ENCODE results near the gene CTIF. TPM values are rescaled to one million over a fixed set of nuclear protein-coding genes. Genes with fewer than 3 reads are reported as not detected.
A peak's percentile ranks its signal among the peaks of the same experiment; 100 is the strongest.
"Not testable (repeated sequence)": the region's sequence is repeated elsewhere in the genome, so short reads cannot be mapped to it uniquely, and the experiment has no call there.

The CTIF gene
- total RNA-seq, 1 donor from 2014 or later, result 48.5 TPM

GRCh38 chr18:48867978-48868377 is 329.1 kb downstream of the CTIF start:
- H3K4me1 Mint-ChIP-seq (ENCODE audit: unreplicated experiment), result peaks cover 17% of the 10 kb centered on the region
- H3K36me3 Mint-ChIP-seq, result no peaks in the 10 kb centered on the region
- H3K27me3 Mint-ChIP-seq, result no peaks in the 10 kb centered on the region
- H3K9me3 Mint-ChIP-seq, result no peaks in the 10 kb centered on the region
- no peak for DNase-seq (ENCODE audit: extremely low spot score, unreplicated experiment)
- no peak overlapping the region for H3K27ac Mint-ChIP-seq
- no peak for TF ChIP-seq CTCF (conservative IDR thresholded peaks at IDR 0.05)
- no peak overlapping the region for H3K4me3 Mint-ChIP-seq

- H3K9me3 Mint-ChIP-seq, result no peaks in the 10 kb centered on the region
- H3K36me3 Mint-ChIP-seq, result no peaks in the 10 kb centered on the region
- no peak overlapping the region for H3K4me3 Mint-ChIP-seq
- no peak for DNase-seq (ENCODE audit: extremely low spot score, unreplicated experiment)
- no peak for TF ChIP-seq CTCF (conservative IDR thresholded peaks at IDR 0.05)
- H3K27ac Mint-ChIP-seq, result peak overlapping the region; percentile 76
- H3K4me1 Mint-ChIP-seq (ENCODE audit: unreplicated experiment), result peaks cover 21% of the 10 kb centered on the region
- H3K27me3 Mint-ChIP-seq, result no peaks in the 10 kb centered on the region
Measured at GRCh38 chr18:48868468-48869466, 329.9 kb downstream of the CTIF start.

- H3K4me3 Mint-ChIP-seq, result no peak overlapping the region
- no peaks in the 10 kb centered on the region for H3K36me3 Mint-ChIP-seq
- H3K9me3 Mint-ChIP-seq, result no peaks in the 10 kb centered on the region
- no peak for DNase-seq (ENCODE audit: extremely low spot score, unreplicated experiment)
- H3K4me1 Mint-ChIP-seq (ENCODE audit: unreplicated experiment), result peaks cover 21% of the 10 kb centered on the region
- no peak for TF ChIP-seq CTCF (conservative IDR thresholded peaks at IDR 0.05)
- no peak overlapping the region for H3K27ac Mint-ChIP-seq
- no peaks in the 10 kb centered on the region for H3K27me3 Mint-ChIP-seq
Measured at GRCh38 chr18:48869591-48869990, 330.8 kb downstream of the CTIF start.

GRCh38 chr18:48870926-48871325 is 332.1 kb downstream of the CTIF start:
- not testable (repeated sequence) for H3K27ac Mint-ChIP-seq; H3K27me3 Mint-ChIP-seq; H3K9me3 Mint-ChIP-seq; DNase-seq (ENCODE audit: extremely low spot score, unreplicated experiment); H3K36me3 Mint-ChIP-seq; H3K4me3 Mint-ChIP-seq
- H3K4me1 Mint-ChIP-seq (ENCODE audit: unreplicated experiment), result peaks cover 21% of the 10 kb centered on the region

GRCh38 chr18:48871391-48872166 is 332.7 kb downstream of the CTIF start:
- H3K27ac Mint-ChIP-seq, result no peak overlapping the region
- TF ChIP-seq CTCF (conservative IDR thresholded peaks at IDR 0.05), result no peak
- H3K4me3 Mint-ChIP-seq, result no peak overlapping the region

More at GRCh38 chr18:48871391-48872166, 332.7 kb downstream of the CTIF start:
- Mint-ChIP-seq H3K4me1 (ENCODE audit: unreplicated experiment) (peaks cover 21% of the 10 kb centered on the region), H3K36me3 (no peaks in the 10 kb centered on the region), H3K9me3 (no peaks in the 10 kb centered on the region), H3K27me3 (no peaks in the 10 kb centered on the region)
- DNase-seq (ENCODE audit: extremely low spot score, unreplicated experiment), result no peak
